Ishikawa (cell line): ENCODE results near the gene NR1H2.

Source experiments
- EP300 ChIP-seq: IDR thresholded peaks from 2 replicates; pipeline ENCODE4 v1.6.1; 2012; ENCODE audit warnings: borderline replicate concordance
- FOXM1 ChIP-seq: IDR thresholded peaks from 2 replicates; pipeline ENCODE4 v1.6.1; 2012; ENCODE audit warnings: low read depth, borderline replicate concordance
- MAX ChIP-seq: IDR thresholded peaks from 2 replicates; pipeline ENCODE4 v1.6.1; 2012
- NFIC ChIP-seq: IDR thresholded peaks from 2 replicates; pipeline ENCODE4 v1.6.1; 2012
- RAD21 ChIP-seq: IDR thresholded peaks from 2 replicates; pipeline ENCODE4 v1.6.1; 2012; ENCODE audit warnings: low read depth
- REST ChIP-seq: IDR thresholded peaks from 2 replicates; pipeline ENCODE4 v1.6.1; 2012; ENCODE audit warnings: low read depth, mild to moderate bottlenecking
- TAF1 ChIP-seq: IDR thresholded peaks from 2 replicates; pipeline ENCODE4 v1.6.1; 2012; ENCODE audit warnings: low read depth, mild to moderate bottlenecking
- TCF12 ChIP-seq: IDR thresholded peaks from 2 replicates; pipeline ENCODE4 v1.6.1; 2012; ENCODE audit warnings: low read depth
- USF1 ChIP-seq: IDR thresholded peaks from 2 replicates; pipeline ENCODE4 v1.6.1; 2012
- YY1 ChIP-seq: IDR thresholded peaks from 2 replicates; pipeline ENCODE4 v1.6.1; 2012; ENCODE audit warnings: low read depth

GRCh38 chr19:50340331-50340730 lies 35.9 kb upstream of the NR1H2 start:
- no peak for TF ChIP-seq YY1
- no peak for TF ChIP-seq MAX
- no peak for TF ChIP-seq RAD21
- no peak for TF ChIP-seq TAF1
- TF ChIP-seq FOXM1: no peak
- TF ChIP-seq TCF12: no peak
- no peak for TF ChIP-seq REST
- no peak for TF ChIP-seq NFIC
- no peak for TF ChIP-seq EP300
- no peak for TF ChIP-seq USF1
